ENCODE measurements around the gene HPF1. TPM values are rescaled to one million over a fixed set of nuclear protein-coding genes. Genes with fewer than 3 reads are reported as not detected.
"Not testable (repeated sequence)": the region's sequence is repeated elsewhere in the genome, so short reads cannot be mapped to it uniquely, and the experiment has no call there.

HPF1 gene
- total RNA-seq, 2 experiments from 2014 or later, result 14.1 to 18.3 TPM

GRCh38 chr4:169768385-169768784 lies 10.6 kb upstream of the HPF1 start:
- no peaks in the 10 kb centered on the region for H3K9me3 Mint-ChIP-seq (ENCODE audit: low read depth)
- no peak overlapping the region for H3K4me3 Mint-ChIP-seq
- DNase-seq (no peak), ATAC-seq (no peak)
- H3K36me3 Mint-ChIP-seq, result no peaks in the 10 kb centered on the region
- peaks cover 5% of the 10 kb centered on the region for H3K4me1 Mint-ChIP-seq
- H3K27me3 Mint-ChIP-seq, result peaks cover 26% of the 10 kb centered on the region
- no peak overlapping the region for H3K27ac Mint-ChIP-seq
- CTCF ChIA-PET, result interaction anchor here (1.1 kb wide), 1 partner anchor 78 kb away, joined by 3 read pairs; no protein-coding TSS in a partner anchor

- no peaks in the 10 kb centered on the region for H3K36me3 Mint-ChIP-seq
- no peak overlapping the region for H3K27ac Mint-ChIP-seq
- ATAC-seq, result no peak
- H3K27me3 Mint-ChIP-seq, result peaks cover 33% of the 10 kb centered on the region
- no peak for DNase-seq
- no peaks in the 10 kb centered on the region for H3K9me3 Mint-ChIP-seq (ENCODE audit: low read depth)
- peaks cover 8% of the 10 kb centered on the region for H3K4me1 Mint-ChIP-seq
- no peak overlapping the region for H3K4me3 Mint-ChIP-seq
- CTCF ChIA-PET, result interaction anchor here (1.0 to 1.8 kb wide), 2 partner anchors 9 to 43 kb away, joined by 3 to 5 read pairs; no protein-coding TSS in a partner anchor
These were observed 9.0 kb upstream of the HPF1 start for GRCh38 chr4:169766741-169767140.

GRCh38 chr4:169765835-169766234 lies 8.1 kb upstream of the HPF1 start:
- no peak overlapping the region for H3K27ac Mint-ChIP-seq
- DNase-seq (no peak), ATAC-seq (no peak)
- H3K4me1 Mint-ChIP-seq, result peaks cover 7% of the 10 kb centered on the region
- CTCF ChIA-PET, result interaction anchor here (1.0 to 1.8 kb wide), 2 partner anchors 10 to 44 kb away, joined by 3 to 5 read pairs; no protein-coding TSS in a partner anchor
- no peak overlapping the region for H3K4me3 Mint-ChIP-seq
- no peaks in the 10 kb centered on the region for H3K36me3 Mint-ChIP-seq
- no peaks in the 10 kb centered on the region for H3K9me3 Mint-ChIP-seq (ENCODE audit: low read depth)
- H3K27me3 Mint-ChIP-seq, result peaks cover 32% of the 10 kb centered on the region

- no peaks in the 10 kb centered on the region for H3K9me3 Mint-ChIP-seq (ENCODE audit: low read depth)
- CTCF ChIA-PET, result no interaction called here
- H3K27me3 Mint-ChIP-seq, result peaks cover 23% of the 10 kb centered on the region
- DNase-seq, result no peak
- no peak overlapping the region for H3K27ac Mint-ChIP-seq
- H3K4me1 Mint-ChIP-seq, result peaks cover 12% of the 10 kb centered on the region
- H3K36me3 Mint-ChIP-seq, result no peaks in the 10 kb centered on the region
- H3K4me3 Mint-ChIP-seq, result no peak overlapping the region
- ATAC-seq, result no peak
These were observed 4.1 kb upstream of the HPF1 start for GRCh38 chr4:169761846-169762245.

- Mint-ChIP-seq H3K9me3 (ENCODE audit: low read depth) (no peaks in the 10 kb centered on the region), H3K4me1 (peaks cover 27% of the 10 kb centered on the region), H3K27me3 (peaks cover 21% of the 10 kb centered on the region), H3K27ac (no peak overlapping the region), H3K4me3 (peak overlapping the region; percentile 91), H3K36me3 (peaks cover 5% of the 10 kb centered on the region)
- CTCF ChIA-PET, result no interaction called here
- ATAC-seq (no peak), DNase-seq (no peak)
These were observed 738 bp upstream of the HPF1 start for GRCh38 chr4:169758401-169758962.

- Mint-ChIP-seq H3K9me3 (ENCODE audit: low read depth) (no peaks in the 10 kb centered on the region), H3K36me3 (peaks cover 11% of the 10 kb centered on the region), H3K4me3 (peak overlapping the region; percentile 91), H3K27ac (peak overlapping the region; percentile 61), H3K4me1 (peaks cover 27% of the 10 kb centered on the region), H3K27me3 (peaks cover 17% of the 10 kb centered on the region)
- CTCF ChIA-PET, result interaction anchor here (1.0 to 1.1 kb wide), 3 partner anchors 10 to 136 kb away, joined by 3 to 6 read pairs (median 4); partner anchors contain the start of gene CLCN3
- DNase-seq, result no peak
- peak; percentile 25 for ATAC-seq
These were observed 671 bp downstream of the HPF1 start for GRCh38 chr4:169756971-169757574.

GRCh38 chr4:169745291-169745690 lies 12.5 kb downstream of the HPF1 start:
- Mint-ChIP-seq H3K27ac (no peak overlapping the region), H3K9me3 (ENCODE audit: low read depth) (no peaks in the 10 kb centered on the region), H3K27me3 (no peaks in the 10 kb centered on the region), H3K4me3 (no peak overlapping the region), H3K36me3 (peaks cover 9% of the 10 kb centered on the region), H3K4me1 (no peaks in the 10 kb centered on the region)
- no peak for DNase-seq
- ATAC-seq, result no peak
- CTCF ChIA-PET, result interaction anchor here (1.5 kb wide), 1 partner anchor 22 kb away, joined by 3 read pairs; no protein-coding TSS in a partner anchor

- Mint-ChIP-seq H3K4me1 (no peaks in the 10 kb centered on the region), H3K4me3 (no peak overlapping the region), H3K27ac (no peak overlapping the region), H3K27me3 (no peaks in the 10 kb centered on the region), H3K9me3 (ENCODE audit: low read depth) (no peaks in the 10 kb centered on the region), H3K36me3 (peaks cover 6% of the 10 kb centered on the region)
- CTCF ChIA-PET, result interaction anchor here (0.9 to 1.5 kb wide), 2 partner anchors 21 to 125 kb away, joined by 3 read pairs; no protein-coding TSS in a partner anchor
- ATAC-seq (no peak), DNase-seq (no peak)
These were observed 13.1 kb downstream of the HPF1 start for GRCh38 chr4:169744601-169745000.

- Mint-ChIP-seq H3K27me3 (no peaks in the 10 kb centered on the region), H3K4me3 (no peak overlapping the region), H3K9me3 (ENCODE audit: low read depth) (no peaks in the 10 kb centered on the region), H3K4me1 (no peaks in the 10 kb centered on the region), H3K27ac (no peak overlapping the region), H3K36me3 (peaks cover 27% of the 10 kb centered on the region)
- ATAC-seq (no peak), DNase-seq (no peak)
- CTCF ChIA-PET, result interaction anchor here (1.4 kb wide), 1 partner anchor 10 kb away, joined by 3 read pairs; no protein-coding TSS in a partner anchor
These were observed 16.2 kb downstream of the HPF1 start for GRCh38 chr4:169741569-169741968.

- H3K27me3 Mint-ChIP-seq; ATAC-seq; H3K4me3 Mint-ChIP-seq; H3K4me1 Mint-ChIP-seq; H3K27ac Mint-ChIP-seq; H3K9me3 Mint-ChIP-seq (ENCODE audit: low read depth); CTCF ChIA-PET; DNase-seq: not testable (repeated sequence)
- H3K36me3 Mint-ChIP-seq, result peaks cover 28% of the 10 kb centered on the region
These were observed 19.1 kb downstream of the HPF1 start for GRCh38 chr4:169738604-169739003.

- Mint-ChIP-seq H3K36me3 (peaks cover 14% of the 10 kb centered on the region), H3K4me3 (no peak overlapping the region), H3K4me1 (no peaks in the 10 kb centered on the region), H3K27me3 (no peaks in the 10 kb centered on the region), H3K27ac (no peak overlapping the region), H3K9me3 (ENCODE audit: low read depth) (no peaks in the 10 kb centered on the region)
- ATAC-seq, result no peak
- no peak for DNase-seq
- CTCF ChIA-PET, result no interaction called here
These were observed 27.2 kb downstream of the HPF1 start for GRCh38 chr4:169730564-169730963.

- no peak overlapping the region for H3K27ac Mint-ChIP-seq
- no peak for ATAC-seq
- peaks cover 13% of the 10 kb centered on the region for H3K36me3 Mint-ChIP-seq
- no peaks in the 10 kb centered on the region for H3K27me3 Mint-ChIP-seq
- DNase-seq, result no peak
- H3K9me3 Mint-ChIP-seq (ENCODE audit: low read depth), result no peaks in the 10 kb centered on the region
- CTCF ChIA-PET, result interaction anchor here (0.7 to 1.0 kb wide), 2 partner anchors 9 to 10 kb away, joined by 3 read pairs; no protein-coding TSS in a partner anchor
- no peak overlapping the region for H3K4me3 Mint-ChIP-seq
- H3K4me1 Mint-ChIP-seq, result no peaks in the 10 kb centered on the region
These were observed 30.1 kb downstream of the HPF1 start for GRCh38 chr4:169727616-169728015.

- no peaks in the 10 kb centered on the region for H3K9me3 Mint-ChIP-seq (ENCODE audit: low read depth)
- H3K27me3 Mint-ChIP-seq, result no peaks in the 10 kb centered on the region
- H3K36me3 Mint-ChIP-seq, result peaks cover 12% of the 10 kb centered on the region
- no peak overlapping the region for H3K4me3 Mint-ChIP-seq
- peaks cover 2% of the 10 kb centered on the region for H3K4me1 Mint-ChIP-seq
- H3K27ac Mint-ChIP-seq, result no peak overlapping the region
- ATAC-seq, result no peak
- CTCF ChIA-PET, result interaction anchor here (1.3 kb wide), 1 partner anchor 20 kb away, joined by 3 read pairs; no protein-coding TSS in a partner anchor
- DNase-seq, result no peak
These were observed 33.5 kb downstream of the HPF1 start for GRCh38 chr4:169724260-169724659.
